MCF 10A (cell line): ENCODE measurements around the gene IRF2. TPM values are rescaled to one million over a fixed set of nuclear protein-coding genes. Genes with fewer than 3 reads are reported as not detected.
A peak's percentile ranks its signal among the peaks of the same experiment; 100 is the strongest.

Experiments used
- BruUV-seq: library from RNA; stranded (reverse); fragments of 400-500 nt; replicated peaks from 2 replicates; lab custom pipeline; 2021; lab: Mats Ljungman, UMichigan
- CTCF ChIA-PET: fragments of 300-600 bp; sonication (Branson Sonifier 250); formaldehyde crosslinking; extraction: SDS; loops from one replicate; lab custom pipeline; 2021; ENCODE audit warnings: antibody characterized with exemption, inconsistent platforms; lab: Yijun Ruan, JAX
- POLR2A ChIA-PET: fragments of 300-600, 350-650 bp; sonication (Branson Sonifier 250); formaldehyde crosslinking; extraction: SDS; loops from one replicate; lab custom pipeline; 2020; ENCODE audit warnings: antibody characterized with exemption, inconsistent platforms; lab: Yijun Ruan, JAX
- DNase-seq: peaks from one replicate; pipeline ENCODE4 v3.0.0-alpha.2; 2018; ENCODE audit not compliant: unreplicated experiment
- H3K27ac Mint-ChIP-seq: one replicate; pipeline ENCODE4 v1.8.0; 2022; ENCODE audit warnings: mild to moderate bottlenecking, low read depth, mixed read lengths; ENCODE audit not compliant: unreplicated experiment
- H3K27me3 Mint-ChIP-seq: one replicate; pipeline ENCODE4 v1.8.0; 2022; ENCODE audit warnings: mixed read lengths; ENCODE audit not compliant: insufficient read depth, unreplicated experiment
- H3K36me3 Mint-ChIP-seq: one replicate; pipeline ENCODE4 v1.8.0; 2022; ENCODE audit warnings: mild to moderate bottlenecking, moderate library complexity, mixed read lengths; ENCODE audit not compliant: insufficient read depth, unreplicated experiment
- H3K4me1 Mint-ChIP-seq: one replicate; pipeline ENCODE4 v1.8.0; 2022; ENCODE audit warnings: mixed read lengths; ENCODE audit not compliant: insufficient read depth, unreplicated experiment
- H3K4me3 Mint-ChIP-seq: one replicate; pipeline ENCODE4 v1.8.0; 2022; ENCODE audit warnings: mild to moderate bottlenecking, moderate library complexity, mixed read lengths; ENCODE audit not compliant: unreplicated experiment
- H3K9me3 Mint-ChIP-seq: one replicate; pipeline ENCODE4 v1.8.0; 2022; ENCODE audit warnings: mixed read lengths; ENCODE audit not compliant: unreplicated experiment
- CTCF ChIP-seq: fragments of 200-600 bp; IDR thresholded peaks from one replicate; pipeline ENCODE4 v1.8.0; 2022; ENCODE audit warnings: antibody characterized with exemption, mild to moderate bottlenecking; ENCODE audit not compliant: unreplicated experiment
- intact Hi-C: fragments of 100-400 bp; cut with micrococcal nuclease; formaldehyde crosslinking; loops from 2 replicates; pipeline ENCODE4 v1.14.1; 2022
- total RNA-seq: library from RNA; stranded (reverse); gene quantifications from 2 replicates; pipeline ENCODE4 v1.2.3, GENCODE V29; 2022

The IRF2 gene
- total RNA-seq, 1 experiment from 2014 or later = 20.8 TPM

GRCh38 chr4:184457535-184458249, 16.7 kb downstream of the IRF2 start:
- peaks cover 14% of the 10 kb centered on the region for H3K36me3 Mint-ChIP-seq
- BruUV-seq = no TSS peak
- intact Hi-C loops = no loop called here
- H3K4me3 Mint-ChIP-seq = no peak overlapping the region
- H3K9me3 Mint-ChIP-seq = no peaks in the 10 kb centered on the region
- H3K27me3 Mint-ChIP-seq = no peaks in the 10 kb centered on the region
- TF ChIP-seq CTCF = no peak
- no peak for DNase-seq
- POLR2A ChIA-PET = no interaction called here
- peak overlapping the region; percentile 16 for H3K27ac Mint-ChIP-seq
- CTCF ChIA-PET = interaction anchor here (0.7 kb wide), 1 partner anchor 66 kb away, joined by 3 read pairs; no protein-coding TSS in a partner anchor
- H3K4me1 Mint-ChIP-seq = peaks cover 35% of the 10 kb centered on the region

- H3K27ac Mint-ChIP-seq = no peak overlapping the region
- CTCF ChIA-PET = no interaction called here
- POLR2A ChIA-PET = no interaction called here
- intact Hi-C loops = no loop called here
- no peak for DNase-seq
- TF ChIP-seq CTCF = no peak
- no peaks in the 10 kb centered on the region for H3K27me3 Mint-ChIP-seq
- no peak overlapping the region for H3K4me3 Mint-ChIP-seq
- no peaks in the 10 kb centered on the region for H3K9me3 Mint-ChIP-seq
- peaks cover 14% of the 10 kb centered on the region for H3K36me3 Mint-ChIP-seq
- peaks cover 35% of the 10 kb centered on the region for H3K4me1 Mint-ChIP-seq
- BruUV-seq = no TSS peak
These were observed 18.0 kb downstream of the IRF2 start for GRCh38 chr4:184456337-184456736.

- Mint-ChIP-seq H3K9me3 (no peaks in the 10 kb centered on the region), H3K27me3 (no peaks in the 10 kb centered on the region), H3K4me3 (no peak overlapping the region), H3K4me1 (peaks cover 32% of the 10 kb centered on the region), H3K36me3 (peaks cover 14% of the 10 kb centered on the region), H3K27ac (no peak overlapping the region)
- intact Hi-C loops = no loop called here
- POLR2A ChIA-PET = no interaction called here
- TF ChIP-seq CTCF = no peak
- CTCF ChIA-PET = interaction anchor here (1.2 kb wide), 1 partner anchor 14 kb away, joined by 4 read pairs; no protein-coding TSS in a partner anchor
- no peak for DNase-seq
- BruUV-seq = no TSS peak
These were observed 19.1 kb downstream of the IRF2 start for GRCh38 chr4:184455299-184455698.

- POLR2A ChIA-PET = interaction anchor here (0.6 to 2.1 kb wide), 10 partner anchors 9 to 281 kb away, joined by 3 to 10 read pairs (median 4); partner anchors contain the start of genes CENPU and IRF2
- Mint-ChIP-seq H3K9me3 (no peaks in the 10 kb centered on the region), H3K27ac (peak overlapping the region; percentile 70), H3K36me3 (peaks cover 14% of the 10 kb centered on the region), H3K4me1 (peaks cover 30% of the 10 kb centered on the region), H3K27me3 (no peaks in the 10 kb centered on the region), H3K4me3 (peak overlapping the region; percentile 54)
- intact Hi-C loops = no loop called here
- CTCF ChIA-PET = interaction anchor here (0.6 to 1.7 kb wide), 3 partner anchors 16 to 189 kb away, joined by 3 to 6 read pairs (median 3); no protein-coding TSS in a partner anchor
- TF ChIP-seq CTCF = no peak
- BruUV-seq = no TSS peak
- DNase-seq = peak; percentile 67
These were observed 20.8 kb downstream of the IRF2 start for GRCh38 chr4:184453365-184454160.
